Testis (tissue), 3 donors: ENCODE measurements around the gene CHST3. TPM values are rescaled to one million over a fixed set of nuclear protein-coding genes. Genes with fewer than 3 reads are reported as not detected.

Experiments used
- DNase-seq: peaks from one replicate; pipeline ENCODE4 v3.0.0-alpha.2; 2019
- H3K27ac ChIP-seq, 2 donors: fragments of 200-600 bp; sonication (generic); one replicate each; pipeline ENCODE4 v1.5.1; 2019
- H3K27me3 ChIP-seq: fragments of 200-600 bp; sonication (generic); one replicate; pipeline ENCODE4 v1.5.1; 2019
- H3K36me3 ChIP-seq: fragments of 200-600 bp; sonication (generic); one replicate; pipeline ENCODE4 v1.5.1; 2017; ENCODE audit warnings: low read depth; ENCODE audit errors: missing control alignments
- H3K4me1 ChIP-seq: fragments of 200-600 bp; sonication (generic); one replicate; pipeline ENCODE4 v1.5.1; 2019
- H3K4me3 ChIP-seq, 2 donors: fragments of 200-600 bp; sonication (generic); one replicate each; pipeline ENCODE4 v1.5.1; 2017 to 2019
- H3K9me3 ChIP-seq: fragments of 200-600 bp; sonication (generic); one replicate; pipeline ENCODE4 v1.5.1; 2017
- POLR2A ChIP-seq: fragments of 450-650 bp; IDR thresholded peaks from one replicate; pipeline ENCODE4 v1.6.1; 2017; ENCODE audit warnings: antibody characterized with exemption, mild to moderate bottlenecking, moderate library complexity
- WGBS, 2 donors: methylation state at CpG; one replicate each; pipeline ENCODE4 v1.1.5; 2018; 5-methylcytosine and 5-hydroxymethylcytosine counted together
- intact Hi-C: fragments of 100-400 bp; cut with DNase I; formaldehyde crosslinking; loops from one replicate; pipeline ENCODE4 v1.15.1; 2023; ENCODE audit warnings: low total_unique reads
- polyA plus RNA-seq: library from polyadenylated mRNA; stranded (reverse); fragments of 350-450 nt; fragmentation: Illumina TruSeq; extraction: RNeasy Lipid Tissue Mini Kit (QIAGEN cat#74804); gene quantifications from one replicate; pipeline ENCODE4 v1.2.3, GENCODE V29; 2014; ENCODE audit warnings: low read depth, low replicate concordance; ENCODE audit not compliant: insufficient read depth
- total RNA-seq, 2 donors: library from RNA; depleted of rRNA; stranded (reverse); fragments of >200 nt; gene quantifications; one replicate each; pipeline ENCODE4 v1.2.3, GENCODE V29; 2016
- TF ChIP-seq, protein P1 (sequence below), 3 experiments: fragments of 450-650 bp in 2 of 3; fragments of 200-600 bp in 1 of 3; sonication (generic) in 1 of 3; IDR thresholded peaks; one replicate each; pipeline ENCODE4 v1.5.1; 2016 to 2019; ENCODE audit warnings: antibody characterized with exemption in 3 of 3, mild to moderate bottlenecking in 2 of 3, moderate library complexity in 1 of 3

The CHST3 gene
- total and polyA plus RNA-seq, 3 donors from 2014 or later, result 55.3 to 218 (median 107) TPM

DNA sequence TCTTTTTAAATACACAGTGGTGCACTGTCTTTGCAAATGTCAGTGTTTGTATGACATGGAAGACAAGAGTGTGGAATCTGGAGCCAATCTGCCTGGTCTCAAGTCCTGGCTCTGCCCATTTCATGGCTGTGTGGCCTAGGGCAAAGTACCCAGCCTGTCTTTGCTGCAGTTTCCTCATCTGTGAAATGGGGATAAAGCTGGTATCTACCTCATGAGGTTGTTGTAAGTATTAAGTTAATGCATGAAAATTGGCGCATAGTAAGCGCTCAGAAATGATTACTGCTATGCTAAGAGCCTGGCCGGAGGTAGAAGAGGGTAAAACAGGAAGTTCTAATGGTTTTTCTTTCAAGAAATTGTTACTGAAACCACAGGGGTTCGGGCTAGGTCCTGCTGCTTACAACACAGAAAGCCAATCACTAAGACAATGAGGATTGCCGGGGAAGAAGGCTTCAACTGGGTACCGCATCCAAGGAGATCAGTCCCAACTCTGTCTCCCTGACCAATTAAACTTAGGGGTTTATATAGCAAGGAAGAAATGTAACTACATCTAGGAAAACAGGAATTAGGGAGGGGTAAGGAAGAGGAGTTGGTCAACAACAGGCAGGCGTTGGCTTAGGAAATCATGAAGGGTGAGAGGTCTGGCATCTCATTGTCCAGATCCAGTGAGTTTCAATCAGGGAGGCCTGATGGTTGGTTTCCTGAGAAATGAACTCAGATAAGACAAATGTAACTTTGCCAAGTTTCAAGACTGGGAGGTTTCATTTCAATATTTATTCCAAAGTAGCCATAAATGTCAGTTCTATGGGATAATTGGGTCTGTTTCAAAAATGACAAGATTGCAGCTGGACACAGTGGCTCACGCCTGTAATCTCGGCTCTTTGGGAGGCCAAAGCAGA is 57.0 kb downstream of the CHST3 start:
- H3K9me3 ChIP-seq, result no peaks in the 10 kb centered on the region
- H3K27ac ChIP-seq, result no peak overlapping the region
- H3K27me3 ChIP-seq, result no peaks in the 10 kb centered on the region
- no peak overlapping the region for H3K4me3 ChIP-seq
- WGBS, 2 donors, result 66 to 71% methylated on average over 9 of the region's 9 CpGs
- no peak for TF ChIP-seq POLR2A
- TF ChIP-seq, protein P1, sequence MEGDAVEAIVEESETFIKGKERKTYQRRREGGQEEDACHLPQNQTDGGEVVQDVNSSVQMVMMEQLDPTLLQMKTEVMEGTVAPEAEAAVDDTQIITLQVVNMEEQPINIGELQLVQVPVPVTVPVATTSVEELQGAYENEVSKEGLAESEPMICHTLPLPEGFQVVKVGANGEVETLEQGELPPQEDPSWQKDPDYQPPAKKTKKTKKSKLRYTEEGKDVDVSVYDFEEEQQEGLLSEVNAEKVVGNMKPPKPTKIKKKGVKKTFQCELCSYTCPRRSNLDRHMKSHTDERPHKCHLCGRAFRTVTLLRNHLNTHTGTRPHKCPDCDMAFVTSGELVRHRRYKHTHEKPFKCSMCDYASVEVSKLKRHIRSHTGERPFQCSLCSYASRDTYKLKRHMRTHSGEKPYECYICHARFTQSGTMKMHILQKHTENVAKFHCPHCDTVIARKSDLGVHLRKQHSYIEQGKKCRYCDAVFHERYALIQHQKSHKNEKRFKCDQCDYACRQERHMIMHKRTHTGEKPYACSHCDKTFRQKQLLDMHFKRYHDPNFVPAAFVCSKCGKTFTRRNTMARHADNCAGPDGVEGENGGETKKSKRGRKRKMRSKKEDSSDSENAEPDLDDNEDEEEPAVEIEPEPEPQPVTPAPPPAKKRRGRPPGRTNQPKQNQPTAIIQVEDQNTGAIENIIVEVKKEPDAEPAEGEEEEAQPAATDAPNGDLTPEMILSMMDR (IDR thresholded peaks at IDR 0.05), result no peak
- H3K4me1 ChIP-seq, result peaks cover 44% of the 10 kb centered on the region
- intact Hi-C loops, result no loop called here
- DNase-seq, result no peak
- no peaks in the 10 kb centered on the region for H3K36me3 ChIP-seq

DNA sequence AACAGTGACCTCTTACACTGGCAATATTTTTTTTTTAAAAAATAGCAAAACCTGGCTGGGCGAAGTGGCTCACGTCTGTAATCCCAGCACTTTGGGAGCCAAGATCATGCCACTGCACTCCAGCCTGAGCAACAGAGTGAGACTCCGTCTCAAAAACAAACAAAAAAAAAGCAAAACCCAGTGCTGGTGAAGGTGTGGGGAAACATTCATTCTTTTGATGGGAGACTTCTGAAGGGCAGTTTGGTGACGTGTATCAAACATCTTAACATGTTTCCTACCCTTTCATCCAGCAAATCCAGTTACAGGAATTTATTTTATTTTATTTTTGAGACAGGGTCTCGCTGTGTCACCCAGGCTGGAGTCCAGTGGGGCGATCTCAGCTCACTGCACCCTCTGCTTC is 58.0 kb downstream of the CHST3 start:
- intact Hi-C loops, result no loop called here
- H3K4me1 ChIP-seq, result peaks cover 44% of the 10 kb centered on the region
- H3K27me3 ChIP-seq, result no peaks in the 10 kb centered on the region
- no peak for DNase-seq
- H3K4me3 ChIP-seq, result no peak overlapping the region
- WGBS, 2 donors, result 81 to 88% methylated on average over 6 of the region's 6 CpGs
- no peak for TF ChIP-seq POLR2A
- TF ChIP-seq, protein P1 (IDR thresholded peaks at IDR 0.05), result no peak
- H3K9me3 ChIP-seq, result no peaks in the 10 kb centered on the region
- no peak overlapping the region for H3K27ac ChIP-seq
- H3K36me3 ChIP-seq, result no peaks in the 10 kb centered on the region

DNA sequence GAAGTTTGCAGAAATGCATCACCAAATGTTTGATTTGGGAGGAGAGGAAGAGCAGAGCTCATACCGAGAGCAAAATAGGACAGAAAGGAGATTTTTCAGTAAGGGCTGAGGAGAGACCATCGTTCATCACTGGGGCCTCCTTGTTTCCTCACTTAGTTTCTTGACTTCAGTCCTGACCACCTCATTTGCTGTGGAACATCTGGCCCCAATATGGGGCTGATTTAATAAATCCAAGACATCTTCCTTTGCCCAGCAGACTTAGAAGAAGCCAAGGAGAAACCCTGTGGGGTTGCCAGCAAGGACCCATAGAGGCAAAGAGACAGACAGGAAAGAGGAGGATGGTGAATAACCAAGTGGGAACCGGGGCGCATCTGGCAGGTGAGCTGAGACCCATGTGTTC is 60.4 kb downstream of the CHST3 start:
- Histone ChIP-seq H3K4me3 (no peak overlapping the region), H3K9me3 (no peaks in the 10 kb centered on the region), H3K36me3 (no peaks in the 10 kb centered on the region), H3K4me1 (peaks cover 42% of the 10 kb centered on the region), H3K27ac (no peak overlapping the region), H3K27me3 (no peaks in the 10 kb centered on the region)
- TF ChIP-seq, protein P1 (IDR thresholded peaks at IDR 0.05), result no peak
- no peak for TF ChIP-seq POLR2A
- intact Hi-C loops, result no loop called here
- DNase-seq, result no peak
- WGBS, 2 donors, result 76 to 85% methylated on average over 4 of the region's 4 CpGs

DNA sequence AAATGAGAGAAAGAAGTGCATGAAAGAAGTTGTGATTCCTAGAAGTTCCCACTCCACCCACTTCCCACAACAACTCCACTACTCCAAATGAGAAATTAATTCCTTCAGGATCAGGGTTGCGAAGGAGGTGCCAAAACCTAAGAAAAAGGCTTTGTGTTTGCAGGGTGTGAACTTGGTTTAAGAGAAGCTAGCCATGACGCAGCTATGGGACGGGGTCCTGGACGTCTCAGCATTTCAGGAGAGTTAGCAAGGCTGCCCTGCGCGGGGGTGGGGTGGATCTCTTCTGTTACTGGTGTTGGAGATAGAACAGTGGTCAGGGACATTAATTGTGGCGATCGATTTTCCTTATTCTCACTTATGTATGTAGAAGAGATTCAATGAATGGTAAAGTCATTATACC is 61.2 kb downstream of the CHST3 start:
- DNase-seq, result no peak
- no peaks in the 10 kb centered on the region for H3K9me3 ChIP-seq
- intact Hi-C loops, result no loop called here
- H3K27ac ChIP-seq, result no peak overlapping the region
- no peak for TF ChIP-seq POLR2A
- TF ChIP-seq, protein P1 (IDR thresholded peaks at IDR 0.05), result no peak
- H3K4me3 ChIP-seq, result no peak overlapping the region
- peaks cover 50% of the 10 kb centered on the region for H3K4me1 ChIP-seq
- WGBS, 2 donors, result 92% methylated on average over 8 of the region's 8 CpGs
- H3K36me3 ChIP-seq, result no peaks in the 10 kb centered on the region
- H3K27me3 ChIP-seq, result no peaks in the 10 kb centered on the region

DNA sequence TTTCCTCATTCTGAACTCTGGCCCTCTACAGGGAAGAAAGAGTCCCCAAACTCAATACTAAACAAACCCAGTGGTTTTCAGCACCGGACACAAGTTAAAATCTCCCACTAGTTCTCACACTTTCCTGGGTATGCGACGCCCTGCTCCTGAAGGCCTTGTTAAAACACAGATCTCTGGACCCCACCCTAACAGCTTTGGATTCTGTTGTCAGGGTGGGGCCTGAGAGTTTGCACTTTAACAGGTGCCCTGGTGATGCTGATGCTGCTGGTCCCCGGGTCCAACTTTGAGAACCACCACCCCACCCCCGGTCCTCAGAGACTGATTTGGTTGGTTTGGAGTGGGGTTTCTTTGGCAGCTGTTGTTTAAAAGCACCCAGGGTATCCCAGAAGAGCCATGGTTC is 61.6 kb downstream of the CHST3 start:
- H3K27ac ChIP-seq, result no peak overlapping the region
- no peak overlapping the region for H3K4me3 ChIP-seq
- intact Hi-C loops, result no loop called here
- no peaks in the 10 kb centered on the region for H3K36me3 ChIP-seq
- no peaks in the 10 kb centered on the region for H3K27me3 ChIP-seq
- no peak for DNase-seq
- TF ChIP-seq, protein P1 (IDR thresholded peaks at IDR 0.05), result no peak
- no peak for TF ChIP-seq POLR2A
- peaks cover 50% of the 10 kb centered on the region for H3K4me1 ChIP-seq
- 76 to 84% methylated on average over 5 of the region's 5 CpGs for WGBS, 2 donors
- no peaks in the 10 kb centered on the region for H3K9me3 ChIP-seq
